Memory B cell (primary cell): Measurements from ENCODE around the gene CUX1.
A peak's percentile ranks its signal among the peaks of the same experiment; 100 is the strongest.

Experiments
- ATAC-seq: fragments of 150-1000 bp; cut with Tn5 transposase; 2 replicates; pipeline ENCODE4 v1.10.0; 2021; ENCODE audit warnings: low read depth, mild to moderate bottlenecking, moderate library complexity
- DNase-seq, 2 donors: peaks; one replicate each; pipeline ENCODE4 v3.0.0; 2022; ENCODE audit warnings: low spot score in 2 of 2
- H3K27ac Mint-ChIP-seq: one replicate; pipeline ENCODE4 v1.8.0; 2022; ENCODE audit warnings: mild to moderate bottlenecking, moderate library complexity, mixed read lengths
- H3K27me3 Mint-ChIP-seq: one replicate; pipeline ENCODE4 v1.8.0; 2022; ENCODE audit warnings: mixed read lengths
- H3K36me3 Mint-ChIP-seq: one replicate; pipeline ENCODE4 v1.8.0; 2022; ENCODE audit warnings: mild to moderate bottlenecking, mixed read lengths
- H3K4me1 Mint-ChIP-seq: one replicate; pipeline ENCODE4 v1.8.0; 2022; ENCODE audit warnings: mixed read lengths
- H3K4me3 Mint-ChIP-seq: one replicate; pipeline ENCODE4 v1.8.0; 2022; ENCODE audit warnings: mild to moderate bottlenecking, moderate library complexity, mixed read lengths
- H3K9me3 Mint-ChIP-seq: one replicate; pipeline ENCODE4 v1.8.0; 2022; ENCODE audit warnings: mixed read lengths

The CUX1 gene

GRCh38 chr7:102055181-102055976 is 238.0 kb downstream of the CUX1 start:
- H3K9me3 Mint-ChIP-seq, result peaks cover 2% of the 10 kb centered on the region
- no peaks in the 10 kb centered on the region for H3K27me3 Mint-ChIP-seq
- no peak for DNase-seq
- H3K36me3 Mint-ChIP-seq, result peaks cover 20% of the 10 kb centered on the region
- no peak for ATAC-seq
- no peak overlapping the region for H3K4me3 Mint-ChIP-seq
- peaks cover 7% of the 10 kb centered on the region for H3K4me1 Mint-ChIP-seq
- H3K27ac Mint-ChIP-seq, result peak overlapping the region; percentile 24

- peak overlapping the region; percentile 50 for H3K27ac Mint-ChIP-seq
- H3K4me3 Mint-ChIP-seq, result no peak overlapping the region
- H3K9me3 Mint-ChIP-seq, result no peaks in the 10 kb centered on the region
- no peak for ATAC-seq
- H3K36me3 Mint-ChIP-seq, result peaks cover 9% of the 10 kb centered on the region
- no peaks in the 10 kb centered on the region for H3K27me3 Mint-ChIP-seq
- DNase-seq, result no peak
- H3K4me1 Mint-ChIP-seq, result peaks cover 20% of the 10 kb centered on the region
Measured at GRCh38 chr7:102059524-102059923, 242.1 kb downstream of the CUX1 start.

- DNase-seq (no peak), ATAC-seq (no peak)
- peaks cover 2% of the 10 kb centered on the region for H3K36me3 Mint-ChIP-seq
- peak overlapping the region; percentile 86 for H3K27ac Mint-ChIP-seq
- no peak overlapping the region for H3K4me3 Mint-ChIP-seq
- no peaks in the 10 kb centered on the region for H3K9me3 Mint-ChIP-seq
- no peaks in the 10 kb centered on the region for H3K27me3 Mint-ChIP-seq
- H3K4me1 Mint-ChIP-seq, result peaks cover 21% of the 10 kb centered on the region
Measured at GRCh38 chr7:102061354-102061945, 244.0 kb downstream of the CUX1 start.

- DNase-seq (peak; percentile 55 to 57), ATAC-seq (peak; percentile 96)
- Mint-ChIP-seq H3K27me3 (no peaks in the 10 kb centered on the region), H3K4me3 (no peak overlapping the region), H3K27ac (peak overlapping the region; percentile 86), H3K36me3 (peaks cover 5% of the 10 kb centered on the region), H3K4me1 (peaks cover 21% of the 10 kb centered on the region), H3K9me3 (no peaks in the 10 kb centered on the region)
Measured at GRCh38 chr7:102061981-102062390, 244.6 kb downstream of the CUX1 start.

GRCh38 chr7:102063690-102064180 is 246.3 kb downstream of the CUX1 start:
- H3K4me1 Mint-ChIP-seq, result peaks cover 21% of the 10 kb centered on the region
- DNase-seq (no peak), ATAC-seq (no peak)
- H3K9me3 Mint-ChIP-seq, result no peaks in the 10 kb centered on the region
- no peaks in the 10 kb centered on the region for H3K27me3 Mint-ChIP-seq
- no peak overlapping the region for H3K4me3 Mint-ChIP-seq
- H3K36me3 Mint-ChIP-seq, result peaks cover 3% of the 10 kb centered on the region
- H3K27ac Mint-ChIP-seq, result peak overlapping the region; percentile 58

- no peak overlapping the region for H3K4me3 Mint-ChIP-seq
- peaks cover 6% of the 10 kb centered on the region for H3K36me3 Mint-ChIP-seq
- no peak for ATAC-seq
- peaks cover 21% of the 10 kb centered on the region for H3K4me1 Mint-ChIP-seq
- DNase-seq, result no peak
- no peaks in the 10 kb centered on the region for H3K27me3 Mint-ChIP-seq
- peak overlapping the region; percentile 58 for H3K27ac Mint-ChIP-seq
- no peaks in the 10 kb centered on the region for H3K9me3 Mint-ChIP-seq
Measured at GRCh38 chr7:102064361-102065025, 247.1 kb downstream of the CUX1 start.

- no peak overlapping the region for H3K4me3 Mint-ChIP-seq
- H3K9me3 Mint-ChIP-seq, result no peaks in the 10 kb centered on the region
- ATAC-seq, result no peak
- no peak for DNase-seq
- H3K27ac Mint-ChIP-seq, result peak overlapping the region; percentile 45
- peaks cover 21% of the 10 kb centered on the region for H3K4me1 Mint-ChIP-seq
- no peaks in the 10 kb centered on the region for H3K27me3 Mint-ChIP-seq
- H3K36me3 Mint-ChIP-seq, result peaks cover 11% of the 10 kb centered on the region
Measured at GRCh38 chr7:102065226-102065625, 247.8 kb downstream of the CUX1 start.

- Mint-ChIP-seq H3K4me1 (peaks cover 19% of the 10 kb centered on the region), H3K27ac (peak overlapping the region; percentile 46)
Measured at GRCh38 chr7:102066476-102066875, 249.1 kb downstream of the CUX1 start.

GRCh38 chr7:102068846-102069245 is 251.4 kb downstream of the CUX1 start:
- DNase-seq (no peak), ATAC-seq (no peak)
- H3K36me3 Mint-ChIP-seq, result peaks cover 24% of the 10 kb centered on the region
- H3K9me3 Mint-ChIP-seq, result peaks cover 2% of the 10 kb centered on the region
- peaks cover 9% of the 10 kb centered on the region for H3K4me1 Mint-ChIP-seq
- no peak overlapping the region for H3K4me3 Mint-ChIP-seq
- no peak overlapping the region for H3K27ac Mint-ChIP-seq
- H3K27me3 Mint-ChIP-seq, result no peaks in the 10 kb centered on the region

More at GRCh38 chr7:102066476-102066875, 249.1 kb downstream of the CUX1 start:
- no peak for DNase-seq
- Mint-ChIP-seq H3K4me3 (no peak overlapping the region), H3K36me3 (peaks cover 17% of the 10 kb centered on the region), H3K9me3 (no peaks in the 10 kb centered on the region), H3K27me3 (no peaks in the 10 kb centered on the region)
- no peak for ATAC-seq

- ATAC-seq, result no peak
- Mint-ChIP-seq H3K4me3 (no peak overlapping the region), H3K9me3 (peaks cover 2% of the 10 kb centered on the region), H3K27ac (no peak overlapping the region), H3K4me1 (no peaks in the 10 kb centered on the region), H3K36me3 (peaks cover 25% of the 10 kb centered on the region), H3K27me3 (no peaks in the 10 kb centered on the region)
- no peak for DNase-seq
Measured at GRCh38 chr7:102069931-102070629, 252.7 kb downstream of the CUX1 start.

- ATAC-seq (no peak), DNase-seq (no peak)
- no peaks in the 10 kb centered on the region for H3K27me3 Mint-ChIP-seq
- H3K9me3 Mint-ChIP-seq, result peaks cover 2% of the 10 kb centered on the region
- peaks cover 2% of the 10 kb centered on the region for H3K4me1 Mint-ChIP-seq
- H3K27ac Mint-ChIP-seq, result no peak overlapping the region
- no peak overlapping the region for H3K4me3 Mint-ChIP-seq
- peaks cover 26% of the 10 kb centered on the region for H3K36me3 Mint-ChIP-seq
Measured at GRCh38 chr7:102072003-102072402, 254.6 kb downstream of the CUX1 start.

- Mint-ChIP-seq H3K4me3 (no peak overlapping the region), H3K4me1 (peaks cover 2% of the 10 kb centered on the region), H3K27me3 (no peaks in the 10 kb centered on the region), H3K36me3 (peaks cover 26% of the 10 kb centered on the region), H3K27ac (no peak overlapping the region), H3K9me3 (peaks cover 2% of the 10 kb centered on the region)
- ATAC-seq, result no peak
- DNase-seq, result no peak
Measured at GRCh38 chr7:102072636-102073209, 255.3 kb downstream of the CUX1 start.
